ENCODE data around the gene ABHD1.
"Not testable (repeated sequence)": the region's sequence is repeated elsewhere in the genome, so short reads cannot be mapped to it uniquely, and the experiment has no call there.

The ABHD1 gene

DNA sequence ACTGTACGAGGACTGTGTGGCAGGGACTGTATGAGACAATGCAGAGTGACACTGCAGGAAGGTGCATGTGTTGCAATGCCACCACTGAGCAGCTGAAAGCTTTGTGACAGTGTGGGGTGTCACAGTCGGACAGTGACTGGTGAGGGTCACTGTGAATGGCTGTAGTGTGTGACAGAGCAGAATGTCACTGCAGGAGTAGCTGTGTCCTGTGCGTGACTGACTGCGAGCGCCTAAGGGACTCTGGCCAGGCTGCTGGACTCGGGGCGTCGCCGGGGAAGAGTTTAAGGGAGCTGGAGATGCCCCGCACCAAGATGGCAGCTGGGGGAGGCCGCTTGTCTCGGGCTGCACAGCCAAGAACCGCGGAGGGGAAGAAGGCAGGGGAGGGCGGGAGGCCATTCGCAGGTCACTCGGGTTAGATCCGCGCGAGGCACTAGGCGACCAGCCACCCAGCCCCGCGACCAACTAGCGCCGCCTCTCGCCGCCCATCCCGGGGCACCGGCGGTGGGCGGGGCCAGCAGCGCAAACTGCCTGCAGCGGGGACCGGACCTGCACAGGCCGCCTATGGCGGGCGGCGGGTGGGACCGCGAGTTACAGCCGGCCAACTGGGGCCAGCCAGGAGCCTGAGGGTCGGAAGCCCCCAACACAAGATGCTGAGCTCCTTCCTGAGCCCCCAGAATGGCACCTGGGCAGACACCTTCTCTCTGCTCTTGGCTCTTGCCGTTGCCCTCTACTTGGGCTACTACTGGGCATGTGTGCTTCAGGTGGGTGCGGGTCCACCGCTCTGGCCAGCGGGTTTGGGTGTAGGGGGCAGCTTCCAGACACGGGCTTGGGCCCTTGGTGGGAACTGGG is at the start of gene ABHD1:
Gene ABHD1, plus strand, starts transcription at position 514 of the 849 bp plus-strand sequence. Its CDS starts 134 bp downstream, at position 648.
- peak; percentile 30 to 41 for DNase-seq (ENCODE audit: low read depth in 2 of 2)

DNA sequence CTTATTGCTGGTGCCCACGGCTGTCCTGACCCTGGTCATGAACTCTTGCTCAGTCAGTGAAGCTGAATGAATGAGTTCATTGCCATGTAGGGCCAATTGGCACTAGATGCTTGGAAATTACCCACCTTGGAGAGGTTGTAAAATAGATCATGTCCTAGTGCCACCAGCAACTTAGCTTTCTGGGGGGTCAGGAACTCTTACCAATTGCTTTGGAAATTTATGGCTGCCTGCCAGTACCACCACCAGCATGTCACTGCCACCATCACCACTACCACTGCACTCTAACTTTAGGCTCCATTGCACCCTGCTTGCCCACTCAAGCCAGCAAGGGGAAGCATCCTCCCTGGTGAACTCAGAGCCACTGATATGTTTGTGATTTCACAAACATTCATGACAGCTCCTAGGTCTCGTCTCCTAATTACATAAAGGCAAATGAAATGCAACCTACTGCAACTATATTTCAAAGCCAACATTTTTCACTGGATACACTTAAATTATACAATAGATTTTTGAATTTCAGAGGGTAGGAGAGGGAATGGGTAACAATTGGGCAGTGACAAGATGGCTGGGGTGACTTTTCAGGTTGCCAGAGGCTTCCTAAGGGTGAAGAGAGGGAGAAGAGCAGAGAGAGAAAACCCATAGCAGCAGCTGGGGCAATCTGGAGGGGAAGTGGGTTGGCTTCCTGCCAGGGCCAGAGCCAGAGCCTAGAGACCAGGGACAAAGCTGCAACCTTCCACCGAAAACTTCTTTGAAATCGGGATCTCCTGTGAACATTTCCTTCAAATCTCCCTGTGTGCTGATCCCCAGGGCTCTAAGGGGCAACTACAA is 48.7 kb upstream of the ABHD1 start:
- DNase-seq (ENCODE audit: low read depth in 2 of 2), result no peak

DNA sequence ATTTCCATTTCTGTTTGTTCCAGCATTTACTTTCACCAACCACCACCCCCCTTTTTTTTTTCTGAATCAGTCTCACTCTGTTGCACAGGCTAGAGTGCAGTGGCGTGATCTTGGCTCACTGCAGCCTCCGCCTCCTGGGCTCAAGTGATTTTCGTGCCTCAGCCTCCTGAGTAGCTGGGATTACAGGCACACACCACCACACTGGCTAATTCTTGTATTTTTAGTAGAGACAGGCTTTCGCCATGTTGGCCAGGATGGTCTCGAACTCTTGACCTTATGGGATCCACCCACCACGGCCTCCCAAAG is 48.1 kb upstream of the ABHD1 start:
- DNase-seq (ENCODE audit: low read depth in 2 of 2), result not testable (repeated sequence)

DNA sequence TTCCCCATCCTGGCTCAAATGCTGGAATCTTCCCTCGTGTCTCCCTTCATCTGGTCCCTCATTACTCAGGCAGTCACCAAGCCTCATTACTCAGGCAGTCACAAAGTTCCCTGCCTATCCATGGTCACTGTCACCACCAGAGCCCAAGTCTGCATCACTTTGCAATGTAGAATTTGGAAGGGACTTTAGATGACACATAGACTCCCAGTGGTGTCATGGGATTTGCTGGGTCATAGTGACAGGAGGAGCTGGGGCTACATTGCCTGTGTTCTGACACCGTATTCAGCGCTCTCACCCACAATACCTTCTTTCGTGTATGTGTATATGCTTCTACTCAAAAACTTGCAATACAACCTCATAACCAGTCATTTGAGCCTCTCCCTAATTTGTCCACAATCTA is 47.3 kb upstream of the ABHD1 start:
- DNase-seq (ENCODE audit: low read depth in 2 of 2), result no peak

DNA sequence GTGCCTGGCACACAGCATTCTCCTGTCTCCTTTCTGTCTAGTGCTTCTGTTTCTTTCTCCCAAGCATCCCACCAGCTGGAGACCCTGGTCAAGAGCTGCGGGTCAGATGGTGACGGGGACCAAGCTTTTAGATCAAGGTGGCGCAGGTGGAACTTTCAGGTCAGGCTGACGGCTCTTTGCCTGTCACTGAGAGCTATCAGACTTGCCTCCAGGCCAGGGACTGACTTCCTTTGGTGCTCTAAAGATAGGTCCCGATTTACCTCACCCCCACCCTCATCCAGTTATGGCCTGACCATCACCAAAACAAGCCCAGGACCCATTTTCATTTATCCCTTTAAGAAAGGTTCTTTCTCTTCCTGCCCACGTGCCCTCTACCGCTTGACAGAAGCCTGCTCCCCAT is 46.4 kb upstream of the ABHD1 start:
- DNase-seq (ENCODE audit: low read depth in 2 of 2), result no peak

DNA sequence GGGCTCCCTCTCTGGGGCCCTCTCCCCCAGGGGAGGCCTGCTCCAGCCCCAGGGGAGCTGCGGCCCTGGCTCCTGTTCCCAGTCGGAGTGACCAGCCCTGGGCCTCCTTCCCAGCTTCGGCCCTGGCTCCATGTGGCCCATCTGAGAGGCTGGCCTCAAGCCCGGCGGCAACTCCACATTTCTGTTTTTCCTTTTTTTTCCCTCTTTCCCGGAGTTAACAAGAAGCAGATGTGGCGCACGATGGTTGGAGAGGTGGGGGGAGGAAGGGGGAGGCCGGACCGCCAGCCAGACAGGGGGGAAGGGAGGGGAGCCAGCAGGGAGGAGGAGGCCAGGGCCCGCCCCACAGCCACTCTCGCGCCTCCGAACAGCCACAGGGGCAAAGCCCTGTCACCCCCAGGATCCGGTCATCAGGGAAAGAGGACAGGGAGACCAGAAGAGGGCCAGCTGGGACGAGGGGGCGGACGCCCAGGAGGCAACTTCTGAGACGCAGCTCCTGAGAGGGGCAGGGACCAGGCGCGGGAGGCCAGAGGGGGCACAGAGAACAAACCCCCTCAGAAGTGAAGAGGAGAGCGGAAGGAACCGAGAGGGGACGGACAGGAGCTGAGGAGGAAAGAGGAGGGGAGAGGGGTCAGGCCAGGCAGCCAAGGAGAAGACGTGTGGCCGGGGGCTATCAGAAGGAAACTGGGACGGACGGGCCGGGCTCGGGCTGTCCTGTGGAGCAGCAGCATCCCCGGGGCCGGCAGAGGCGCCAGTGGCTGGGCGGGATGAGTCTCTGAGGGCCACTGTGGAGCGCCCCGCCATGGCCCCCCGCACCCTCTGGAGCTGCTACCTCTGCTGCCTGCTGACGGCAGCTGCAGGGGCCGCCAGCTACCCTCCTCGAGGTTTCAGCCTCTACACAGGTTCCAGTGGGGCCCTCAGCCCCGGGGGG is 45.1 kb upstream of the ABHD1 start, which contains the start of gene EMILIN1:
Gene EMILIN1, plus strand, starts transcription at position 349 of the 928 bp plus-strand sequence. Its CDS starts 451 bp downstream, at position 800.
- no peak for DNase-seq (ENCODE audit: low read depth in 2 of 2)

DNA sequence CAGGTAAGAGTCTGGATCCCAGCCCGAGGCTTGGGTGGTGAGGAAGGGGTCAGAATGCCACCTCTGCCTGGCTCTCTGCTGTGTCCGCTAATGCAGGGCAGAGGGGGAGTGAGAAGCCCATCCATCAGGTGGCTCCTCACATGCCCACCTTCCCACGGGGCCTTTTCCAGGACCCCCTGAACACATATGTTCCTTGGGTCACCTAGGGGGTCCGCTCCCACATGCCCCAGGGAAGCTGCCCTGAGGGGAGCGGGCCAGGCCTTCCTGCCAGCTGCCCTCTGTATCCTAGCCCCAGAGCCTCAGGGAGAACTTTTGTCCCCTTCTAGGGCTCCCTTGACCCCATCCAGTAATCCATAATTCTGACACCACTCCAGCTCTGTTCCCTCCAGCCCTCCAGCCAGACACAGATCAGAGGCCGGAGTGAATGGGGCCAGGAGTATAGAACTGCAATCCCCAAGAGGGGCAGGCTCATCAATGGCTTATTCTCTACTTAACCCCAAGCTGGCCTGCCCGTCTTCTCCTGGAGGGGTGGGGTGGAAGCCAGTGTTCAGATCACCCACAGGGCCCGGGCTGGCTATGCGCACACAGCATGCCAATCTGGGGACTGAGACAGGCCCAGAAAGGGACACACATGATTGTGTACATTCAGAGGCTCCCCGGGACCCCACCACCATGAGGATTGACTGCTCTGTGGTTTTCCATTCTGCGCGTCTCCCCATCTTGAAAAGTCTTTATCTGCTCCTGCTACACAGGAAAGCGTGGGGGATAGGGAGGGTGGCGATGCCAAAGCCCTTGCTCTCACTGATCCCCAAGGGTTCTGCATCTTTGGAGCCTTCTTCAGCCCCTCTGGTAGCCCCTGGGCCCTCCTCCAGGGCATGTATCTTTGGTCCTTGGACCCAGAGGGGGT is 44.1 kb upstream of the ABHD1 start:
- no peak for DNase-seq (ENCODE audit: low read depth in 2 of 2)

DNA sequence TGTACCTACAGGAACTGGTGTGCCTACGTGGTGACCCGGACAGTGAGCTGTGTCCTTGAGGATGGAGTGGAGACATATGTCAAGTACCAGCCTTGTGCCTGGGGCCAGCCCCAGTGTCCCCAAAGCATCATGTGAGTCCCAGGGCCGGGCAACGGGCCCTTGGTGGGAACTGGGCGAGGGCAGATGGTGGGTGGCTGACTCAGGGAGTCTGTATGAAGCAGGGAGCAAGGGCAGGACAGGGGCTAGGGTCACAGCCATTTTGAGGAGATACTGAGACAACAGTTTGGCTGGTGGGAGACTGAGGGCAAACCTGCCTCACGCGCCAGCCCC is 43.5 kb upstream of the ABHD1 start:
- no peak for DNase-seq (ENCODE audit: low read depth in 2 of 2)

DNA sequence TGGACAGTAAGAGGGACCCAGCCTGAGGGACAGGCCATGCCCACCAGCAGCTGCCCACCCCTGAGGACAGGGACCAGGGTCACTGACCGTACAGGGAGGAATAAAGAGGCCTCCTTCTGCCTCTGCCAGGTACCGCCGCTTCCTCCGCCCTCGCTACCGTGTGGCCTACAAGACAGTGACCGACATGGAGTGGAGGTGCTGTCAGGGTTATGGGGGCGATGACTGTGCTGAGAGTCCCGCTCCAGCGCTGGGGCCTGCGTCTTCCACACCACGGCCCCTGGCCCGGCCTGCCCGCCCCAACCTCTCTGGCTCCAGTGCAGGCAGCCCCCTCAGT is 43.0 kb upstream of the ABHD1 start:
- no peak for DNase-seq (ENCODE audit: low read depth in 2 of 2)

DNA sequence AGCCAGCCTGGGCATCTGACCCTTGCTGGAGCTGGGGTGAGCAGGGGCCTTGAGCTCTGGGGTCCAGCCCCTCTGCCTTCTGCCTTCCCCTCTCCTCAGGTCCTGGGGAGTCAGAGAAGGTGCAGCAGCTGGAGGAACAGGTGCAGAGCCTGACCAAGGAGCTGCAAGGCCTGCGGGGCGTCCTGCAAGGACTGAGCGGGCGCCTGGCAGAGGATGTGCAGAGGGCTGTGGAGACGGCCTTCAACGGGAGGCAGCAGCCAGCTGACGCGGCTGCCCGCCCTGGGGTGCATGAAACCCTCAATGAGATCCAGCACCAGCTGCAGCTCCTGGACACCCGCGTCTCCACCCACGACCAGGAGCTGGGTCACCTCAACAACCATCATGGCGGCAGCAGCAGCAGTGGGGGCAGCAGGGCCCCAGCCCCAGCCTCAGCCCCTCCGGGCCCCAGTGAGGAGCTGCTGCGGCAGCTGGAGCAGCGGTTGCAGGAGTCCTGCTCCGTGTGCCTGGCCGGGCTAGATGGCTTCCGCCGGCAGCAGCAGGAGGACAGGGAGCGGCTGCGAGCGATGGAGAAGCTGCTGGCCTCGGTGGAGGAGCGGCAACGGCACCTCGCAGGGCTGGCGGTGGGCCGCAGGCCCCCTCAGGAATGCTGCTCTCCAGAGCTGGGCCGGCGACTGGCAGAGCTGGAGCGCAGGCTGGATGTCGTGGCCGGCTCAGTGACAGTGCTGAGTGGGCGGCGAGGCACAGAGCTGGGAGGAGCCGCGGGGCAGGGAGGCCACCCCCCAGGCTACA is 41.4 kb upstream of the ABHD1 start:
- no peak for DNase-seq (ENCODE audit: low read depth in 2 of 2)

DNA sequence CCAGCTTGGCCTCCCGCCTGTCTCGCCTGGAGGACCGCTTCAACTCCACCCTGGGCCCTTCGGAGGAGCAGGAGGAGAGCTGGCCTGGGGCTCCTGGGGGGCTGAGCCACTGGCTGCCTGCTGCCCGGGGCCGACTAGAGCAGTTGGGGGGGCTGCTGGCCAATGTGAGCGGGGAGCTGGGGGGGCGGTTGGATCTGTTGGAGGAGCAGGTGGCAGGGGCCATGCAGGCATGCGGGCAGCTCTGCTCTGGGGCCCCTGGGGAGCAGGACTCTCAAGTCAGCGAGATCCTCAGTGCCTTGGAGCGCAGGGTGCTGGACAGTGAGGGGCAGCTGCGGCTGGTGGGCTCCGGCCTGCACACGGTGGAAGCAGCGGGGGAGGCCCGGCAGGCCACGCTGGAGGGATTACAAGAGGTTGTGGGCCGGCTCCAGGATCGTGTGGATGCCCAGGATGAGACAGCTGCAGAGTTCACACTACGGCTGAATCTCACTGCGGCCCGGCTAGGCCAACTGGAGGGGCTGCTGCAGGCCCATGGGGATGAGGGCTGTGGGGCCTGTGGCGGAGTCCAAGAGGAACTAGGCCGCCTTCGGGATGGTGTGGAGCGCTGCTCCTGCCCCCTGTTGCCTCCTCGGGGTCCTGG is 40.7 kb upstream of the ABHD1 start:
- no peak for DNase-seq (ENCODE audit: low read depth in 2 of 2)

DNA sequence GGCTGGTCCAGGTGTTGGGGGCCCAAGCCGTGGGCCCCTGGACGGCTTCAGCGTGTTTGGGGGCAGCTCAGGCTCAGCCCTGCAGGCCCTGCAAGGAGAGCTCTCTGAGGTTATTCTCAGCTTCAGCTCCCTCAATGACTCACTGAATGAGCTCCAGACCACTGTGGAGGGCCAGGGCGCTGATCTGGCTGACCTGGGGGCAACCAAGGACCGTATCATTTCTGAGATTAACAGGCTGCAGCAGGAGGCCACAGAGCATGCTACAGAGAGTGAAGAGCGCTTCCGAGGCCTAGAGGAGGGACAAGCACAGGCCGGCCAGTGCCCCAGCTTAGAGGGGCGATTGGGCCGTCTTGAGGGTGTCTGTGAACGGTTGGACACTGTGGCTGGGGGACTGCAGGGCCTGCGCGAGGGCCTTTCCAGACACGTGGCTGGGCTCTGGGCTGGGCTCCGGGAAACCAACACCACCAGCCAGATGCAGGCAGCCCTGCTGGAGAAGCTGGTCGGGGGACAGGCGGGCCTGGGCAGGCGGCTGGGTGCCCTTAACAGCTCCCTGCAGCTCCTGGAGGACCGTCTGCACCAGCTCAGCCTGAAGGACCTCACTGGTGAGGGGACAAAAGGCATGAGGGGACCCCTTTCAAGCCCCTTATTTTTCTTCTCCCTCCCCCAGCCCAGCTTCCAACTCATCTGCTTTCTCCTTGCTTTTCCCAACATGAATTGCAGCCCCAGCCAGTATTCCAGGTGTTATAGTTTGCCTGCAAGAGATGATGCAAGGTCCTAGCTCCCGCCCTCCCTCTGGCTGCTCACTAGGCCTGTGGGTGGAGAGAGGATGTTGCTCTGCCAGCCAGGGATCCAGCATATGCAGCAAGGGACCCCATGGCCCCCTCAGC is 40.0 kb upstream of the ABHD1 start:
- DNase-seq (ENCODE audit: low read depth in 2 of 2), result no peak

DNA sequence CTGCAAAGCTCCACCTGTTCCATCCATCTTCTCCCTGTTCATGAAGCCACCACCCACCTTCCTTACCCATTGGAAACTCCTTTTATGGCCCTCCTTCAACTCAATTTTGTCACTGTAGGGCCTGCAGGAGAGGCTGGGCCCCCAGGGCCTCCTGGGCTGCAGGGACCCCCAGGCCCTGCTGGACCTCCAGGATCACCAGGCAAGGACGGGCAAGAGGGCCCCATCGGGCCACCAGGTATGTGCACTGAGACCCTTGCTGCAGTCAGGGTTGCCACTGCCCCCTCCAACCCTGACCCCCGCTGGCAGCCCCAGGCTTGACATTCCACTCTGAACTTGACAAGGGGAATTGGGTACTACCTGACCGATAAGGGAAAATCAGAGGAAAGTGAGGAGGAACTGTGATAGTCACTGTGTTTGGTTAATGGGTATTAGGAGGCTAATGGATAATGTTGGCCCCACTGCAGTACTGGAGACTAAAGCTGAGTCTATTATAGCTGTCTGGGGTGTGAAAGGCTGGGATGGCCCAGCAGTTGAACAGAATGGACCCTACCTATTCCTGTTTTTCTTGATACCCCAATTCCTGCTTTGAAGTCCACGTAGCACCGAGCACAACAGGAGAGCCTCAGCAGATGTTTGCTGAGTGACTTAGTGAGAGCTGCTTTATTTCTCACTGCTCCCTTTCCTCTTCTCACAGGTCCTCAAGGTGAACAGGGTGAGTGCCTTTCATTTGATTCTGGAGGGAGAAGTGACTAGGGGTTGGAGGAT is 39.1 kb upstream of the ABHD1 start:
- no peak for DNase-seq (ENCODE audit: low read depth in 2 of 2)

DNA sequence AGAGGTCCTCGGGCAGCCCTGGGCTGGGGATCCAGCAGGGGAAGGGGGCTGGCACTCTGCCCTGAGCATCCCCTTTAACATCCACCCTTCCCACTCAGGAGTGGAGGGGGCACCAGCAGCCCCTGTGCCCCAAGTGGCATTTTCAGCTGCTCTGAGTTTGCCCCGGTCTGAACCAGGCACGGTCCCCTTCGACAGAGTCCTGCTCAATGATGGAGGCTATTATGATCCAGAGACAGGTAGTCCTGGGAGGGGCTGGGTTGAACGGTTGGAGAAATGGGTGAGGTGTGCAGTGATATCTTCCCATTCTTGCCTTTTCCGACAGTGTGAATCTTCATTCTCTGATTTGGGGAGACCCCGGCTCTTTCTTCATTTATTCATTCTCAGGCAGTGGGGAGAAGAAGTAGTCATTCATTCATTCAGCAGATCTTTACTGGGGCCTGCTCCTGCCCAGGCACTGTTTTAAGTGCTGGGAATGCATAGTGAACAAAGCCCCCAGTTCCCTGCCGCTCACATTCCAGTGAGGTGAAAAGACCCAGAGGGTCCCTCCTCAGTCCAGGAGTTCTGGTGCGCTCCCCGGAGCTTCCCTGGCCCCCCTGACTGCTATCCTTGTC is 38.4 kb upstream of the ABHD1 start:
- no peak for DNase-seq (ENCODE audit: low read depth in 2 of 2)

DNA sequence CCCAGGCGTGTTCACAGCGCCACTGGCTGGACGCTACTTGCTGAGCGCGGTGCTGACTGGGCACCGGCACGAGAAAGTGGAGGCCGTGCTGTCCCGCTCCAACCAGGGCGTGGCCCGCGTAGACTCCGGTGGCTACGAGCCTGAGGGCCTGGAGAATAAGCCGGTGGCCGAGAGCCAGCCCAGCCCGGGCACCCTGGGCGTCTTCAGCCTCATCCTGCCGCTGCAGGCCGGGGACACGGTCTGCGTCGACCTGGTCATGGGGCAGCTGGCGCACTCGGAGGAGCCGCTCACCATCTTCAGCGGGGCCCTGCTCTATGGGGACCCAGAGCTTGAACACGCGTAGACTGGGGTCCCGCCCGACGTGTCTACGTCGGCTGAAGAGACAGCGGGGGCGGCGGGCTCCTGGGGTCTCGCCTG is 37.9 kb upstream of the ABHD1 start:
- no peak for DNase-seq (ENCODE audit: low read depth in 2 of 2)

DNA sequence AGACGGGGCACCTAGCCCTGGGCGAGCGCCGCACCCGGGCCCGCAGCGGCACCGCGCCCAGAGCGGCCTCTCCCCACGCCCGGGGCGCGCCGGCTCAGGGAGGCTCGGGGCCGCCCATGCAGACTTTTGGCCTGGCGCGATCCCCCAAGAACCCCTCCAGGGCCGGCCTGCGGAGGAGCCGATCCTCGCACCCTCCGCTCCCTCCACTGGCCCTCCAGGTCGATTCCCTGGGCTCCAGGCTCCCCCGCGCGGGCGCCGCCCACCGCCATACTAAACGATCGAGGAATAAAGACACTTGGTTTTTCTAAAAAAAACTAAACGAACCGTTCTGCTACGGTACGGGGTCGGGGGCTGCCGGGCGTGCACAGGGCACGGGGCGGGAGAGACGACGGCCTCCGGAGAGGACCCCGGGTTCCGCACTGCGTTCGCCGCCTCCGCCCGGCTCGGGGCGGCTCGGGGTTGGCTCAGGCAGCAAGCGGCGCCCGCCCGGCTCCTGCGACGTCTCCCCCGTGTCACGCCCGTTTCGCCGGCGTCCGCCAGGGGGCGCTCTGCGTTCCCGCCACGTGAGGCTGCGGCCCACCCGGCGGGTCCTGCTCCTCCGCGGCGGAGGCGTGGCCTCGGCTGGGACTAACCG is 37.4 kb upstream of the ABHD1 start:
- DNase-seq (ENCODE audit: low read depth in 2 of 2), result peak; percentile 97 to 98
